ENCODE results near the gene GPR31. TPM values are rescaled to one million over a fixed set of nuclear protein-coding genes. Genes with fewer than 3 reads are reported as not detected.
"Not testable (repeated sequence)": the region's sequence is repeated elsewhere in the genome, so short reads cannot be mapped to it uniquely, and the experiment has no call there.

Gene GPR31
- not detected for polyA plus RNA-seq (ENCODE audit: insufficient read length)

GRCh38 chr6:167157863-167158262 is at the start of gene GPR31:
GPR31 (minus strand) TSS chr6:167157980; CDS start chr6:167157831, 149 bp downstream.
- no peak for DNase-seq (ENCODE audit: low read depth)

GRCh38 chr6:167207527-167207926 is 49.7 kb upstream of the GPR31 start:
- no peak for DNase-seq (ENCODE audit: low read depth)

GRCh38 chr6:167205316-167205715 is 47.5 kb upstream of the GPR31 start:
- DNase-seq (ENCODE audit: low read depth): not testable (repeated sequence)

- not testable (repeated sequence) for DNase-seq (ENCODE audit: low read depth)
These were observed 46.2 kb upstream of the GPR31 start for GRCh38 chr6:167204059-167204348.

GRCh38 chr6:167203261-167204058 is 45.7 kb upstream of the GPR31 start:
- not testable (repeated sequence) for DNase-seq (ENCODE audit: low read depth)

GRCh38 chr6:167202613-167203012 is 44.8 kb upstream of the GPR31 start:
- DNase-seq (ENCODE audit: low read depth): not testable (repeated sequence)

- DNase-seq (ENCODE audit: low read depth): no peak
These were observed 43.0 kb upstream of the GPR31 start for GRCh38 chr6:167200806-167201205.

DNA sequence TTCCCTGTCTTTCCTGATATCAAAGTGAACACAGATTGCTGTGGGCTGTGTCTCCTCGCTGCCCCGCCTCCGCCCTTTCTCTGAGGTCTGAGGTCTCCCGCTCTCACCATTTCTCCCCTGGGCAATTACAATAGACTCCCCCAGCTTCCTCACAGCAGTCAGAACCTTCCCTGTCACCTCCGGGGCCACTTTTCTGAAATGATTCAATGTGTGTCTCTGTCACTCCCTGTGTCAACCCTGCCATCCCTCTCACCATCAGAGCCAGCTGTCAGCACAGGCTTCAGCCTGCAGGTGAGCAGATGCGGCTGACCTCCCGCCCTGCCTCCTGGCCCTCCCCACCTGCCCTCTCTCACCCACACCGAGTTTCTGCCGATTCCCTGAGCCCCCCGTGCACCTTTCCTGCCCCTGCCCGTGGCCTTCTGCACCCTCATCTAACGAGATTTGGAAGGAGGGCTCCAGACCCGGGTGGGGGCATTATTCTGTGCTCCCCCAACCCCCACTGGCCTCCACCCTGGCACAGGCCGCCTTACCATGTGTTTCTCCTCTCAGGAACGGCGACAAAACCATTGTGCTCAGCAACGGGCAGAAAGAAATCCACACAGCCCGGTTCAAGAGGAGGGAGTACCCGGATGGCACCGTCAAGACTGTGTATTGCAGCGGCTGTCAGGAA is 38.3 kb upstream of the GPR31 start:
- not testable (repeated sequence) for DNase-seq (ENCODE audit: low read depth)

GRCh38 chr6:167193515-167194125 is 35.8 kb upstream of the GPR31 start:
- not testable (repeated sequence) for DNase-seq (ENCODE audit: low read depth)

DNA sequence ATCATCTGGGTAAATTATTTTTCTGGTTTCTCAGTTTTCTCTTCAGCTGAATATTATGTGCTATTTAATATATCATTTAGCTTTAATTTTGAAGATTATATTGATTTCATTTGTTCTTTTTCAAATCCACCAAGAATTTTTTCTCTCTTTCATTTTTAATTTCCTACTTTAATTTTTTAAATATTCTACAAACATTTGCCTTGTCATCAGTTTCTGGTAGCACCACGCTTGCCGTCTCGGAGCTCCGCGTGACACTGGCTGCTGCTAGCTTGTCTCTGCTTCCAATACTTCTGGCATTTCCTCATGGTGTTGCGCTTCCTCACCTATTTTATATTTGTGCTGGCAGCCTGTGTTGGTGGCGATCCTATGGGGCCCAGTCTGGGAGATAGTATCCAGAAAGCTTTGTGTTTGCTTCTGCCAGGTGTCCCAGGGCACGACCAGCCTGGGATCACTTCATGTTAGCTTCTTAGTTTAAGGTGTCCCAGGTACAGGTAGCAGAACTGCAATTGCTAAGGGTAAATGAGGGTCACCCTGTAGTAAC is 33.3 kb upstream of the GPR31 start:
- DNase-seq (ENCODE audit: low read depth): not testable (repeated sequence)

- not testable (repeated sequence) for DNase-seq (ENCODE audit: low read depth)
These were observed 29.5 kb upstream of the GPR31 start for GRCh38 chr6:167187275-167187674.

DNA sequence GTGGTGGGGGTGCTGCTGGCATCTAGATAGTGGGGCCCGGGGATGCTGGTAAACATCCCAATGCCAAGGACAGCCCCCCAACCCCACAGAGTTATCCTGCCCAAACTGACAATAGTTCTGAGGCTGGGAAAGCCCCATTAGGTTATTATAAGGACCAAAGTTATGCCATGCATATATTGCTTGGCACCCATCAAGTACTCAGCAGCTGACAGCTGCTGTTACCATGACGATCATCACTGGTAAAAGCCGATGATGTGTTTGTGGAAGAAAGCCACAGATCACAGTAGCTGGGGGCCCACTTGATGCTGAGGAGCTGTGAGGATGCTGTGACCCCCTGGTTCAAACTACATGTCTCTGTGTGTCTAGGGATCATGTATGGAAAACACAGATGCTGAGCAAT is 27.3 kb upstream of the GPR31 start:
- not testable (repeated sequence) for DNase-seq (ENCODE audit: low read depth)

DNA sequence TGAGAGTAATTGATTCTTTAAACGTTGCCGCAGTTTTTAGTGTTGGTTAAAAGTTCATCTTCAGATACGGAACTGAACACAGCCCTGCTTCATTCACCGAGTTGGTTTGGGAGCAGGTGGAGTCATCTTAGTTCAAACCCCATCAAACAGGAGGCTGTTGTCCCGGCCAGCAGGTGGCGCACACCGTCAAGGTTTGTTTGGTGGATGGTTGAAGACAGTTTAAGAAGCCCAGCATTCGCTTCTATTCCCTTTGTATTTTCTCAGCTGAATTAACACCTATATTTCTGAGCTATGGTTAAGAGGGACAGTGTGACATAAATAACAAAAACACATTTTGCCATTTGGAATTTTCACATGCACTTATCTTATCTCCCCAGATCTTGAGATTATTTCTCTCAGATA is 25.1 kb upstream of the GPR31 start:
- not testable (repeated sequence) for DNase-seq (ENCODE audit: low read depth)

DNA sequence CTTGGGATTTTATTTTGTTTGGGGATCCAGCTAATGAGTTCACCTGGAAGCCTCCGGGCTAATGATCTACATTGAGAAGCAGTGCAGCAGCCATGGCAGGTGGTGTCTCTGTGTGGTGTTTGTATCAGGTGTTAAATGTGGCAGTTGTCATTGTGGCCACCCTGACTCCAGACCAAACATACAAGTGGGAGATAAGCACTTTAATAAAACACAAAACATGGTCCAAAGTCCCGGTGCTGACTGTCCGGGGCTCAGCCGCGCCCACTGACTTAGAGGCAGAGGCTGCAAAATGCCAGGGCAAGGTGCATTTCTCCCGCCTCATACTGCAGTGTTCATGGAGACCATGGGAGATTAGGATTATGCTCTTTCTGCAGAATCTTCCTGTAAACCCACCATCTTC is 23.6 kb upstream of the GPR31 start:
- not testable (repeated sequence) for DNase-seq (ENCODE audit: low read depth)

DNA sequence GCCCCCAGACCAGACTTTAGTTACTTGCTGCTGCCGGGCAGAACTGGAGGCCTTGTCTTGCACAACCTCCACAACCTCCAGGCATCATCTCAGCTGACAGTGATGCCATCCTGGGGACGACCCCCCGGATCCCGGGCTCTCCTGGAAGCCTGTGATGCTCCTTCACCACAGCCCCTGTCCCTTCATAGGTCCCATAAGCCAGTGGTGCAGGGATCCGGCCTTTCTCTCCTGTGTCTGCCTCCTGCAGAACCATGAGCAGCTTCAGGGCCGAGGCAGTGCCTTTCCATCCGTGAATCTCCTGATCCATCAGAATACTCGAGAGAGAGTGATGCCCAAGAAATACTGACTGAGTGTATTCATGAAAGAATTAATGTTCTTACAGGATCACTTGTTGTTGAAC is 22.3 kb upstream of the GPR31 start:
- DNase-seq (ENCODE audit: low read depth): not testable (repeated sequence)

DNA sequence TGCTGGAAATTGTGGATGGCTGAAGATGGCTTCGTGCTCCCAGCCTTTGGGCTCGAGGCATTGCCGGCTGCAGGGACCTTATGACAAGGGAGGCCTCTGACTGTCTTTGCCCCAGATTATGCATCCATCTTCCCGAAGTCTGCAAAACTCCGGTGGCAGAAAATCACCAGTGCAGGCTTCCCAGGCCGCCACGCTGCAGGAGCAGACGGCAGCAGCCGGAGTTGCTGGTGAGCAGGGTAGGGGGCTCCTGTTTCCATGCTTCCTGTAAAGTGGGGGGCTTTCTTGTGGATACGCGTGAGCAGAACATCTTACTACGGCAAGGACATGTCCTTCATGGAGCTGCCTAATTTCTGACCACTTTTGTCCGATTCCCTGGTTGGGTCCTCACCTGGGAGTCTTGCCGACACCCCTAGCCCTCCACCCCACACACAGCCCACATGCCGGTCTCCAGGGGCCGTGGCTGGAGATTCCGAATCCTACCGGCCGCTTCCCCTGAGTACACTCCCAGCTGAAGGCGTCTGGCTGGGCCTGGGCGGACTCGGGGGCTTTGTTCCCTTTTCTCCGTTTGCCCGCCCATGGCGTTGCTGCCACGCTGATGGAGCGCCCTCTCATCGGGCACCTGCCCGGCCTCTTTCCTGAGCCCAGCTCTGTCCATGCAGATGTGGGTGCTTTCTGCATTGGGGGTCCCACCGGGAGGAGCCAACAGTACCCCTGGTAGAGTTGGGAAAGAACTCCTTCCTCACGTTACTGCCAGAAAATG is 21.3 kb upstream of the GPR31 start:
- not testable (repeated sequence) for DNase-seq (ENCODE audit: low read depth)

DNA sequence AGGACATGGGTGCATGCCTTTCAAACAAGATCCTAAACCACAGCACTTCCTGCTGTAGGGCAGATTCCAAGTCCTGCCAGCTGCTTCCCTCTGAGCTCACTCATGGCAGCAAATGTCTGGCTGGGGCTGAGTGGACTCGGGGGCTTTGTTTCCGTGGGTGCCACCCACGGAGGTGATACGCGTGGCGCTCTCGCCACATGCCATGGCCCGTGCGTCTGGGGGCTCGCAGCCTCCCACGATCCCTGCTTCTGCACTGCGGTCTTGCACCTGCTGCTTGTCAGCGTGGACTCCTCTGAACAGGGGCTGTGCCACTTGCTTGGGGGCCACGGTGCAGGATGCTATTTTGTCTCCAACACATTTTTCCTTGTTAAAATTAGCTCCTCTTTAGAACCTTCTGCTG is 19.5 kb upstream of the GPR31 start:
- DNase-seq (ENCODE audit: low read depth): not testable (repeated sequence)

- DNase-seq (ENCODE audit: low read depth): not testable (repeated sequence)
These were observed 14.2 kb upstream of the GPR31 start for GRCh38 chr6:167172011-167172410.

DNA sequence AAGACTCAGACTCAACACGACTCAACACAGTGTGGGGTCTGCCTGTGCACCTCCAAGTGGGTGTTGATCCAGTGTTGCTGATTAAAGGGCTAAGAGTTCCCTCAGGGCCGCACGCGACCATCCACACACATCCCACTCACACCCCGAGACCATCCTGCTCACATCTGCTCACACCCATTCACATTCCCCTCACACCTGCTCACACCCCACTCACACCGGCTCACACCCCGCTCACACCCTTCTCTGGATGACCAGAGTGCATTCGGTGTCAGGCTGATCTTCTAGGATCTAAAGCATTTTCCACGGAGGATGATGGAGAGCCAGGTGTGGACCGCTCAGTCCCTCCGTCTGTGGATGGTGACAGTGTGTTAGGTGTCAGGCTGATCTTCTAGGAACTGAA is 13.5 kb upstream of the GPR31 start:
- not testable (repeated sequence) for DNase-seq (ENCODE audit: low read depth)

- DNase-seq (ENCODE audit: low read depth): not testable (repeated sequence)
These were observed 12.1 kb upstream of the GPR31 start for GRCh38 chr6:167169867-167170266.

DNA sequence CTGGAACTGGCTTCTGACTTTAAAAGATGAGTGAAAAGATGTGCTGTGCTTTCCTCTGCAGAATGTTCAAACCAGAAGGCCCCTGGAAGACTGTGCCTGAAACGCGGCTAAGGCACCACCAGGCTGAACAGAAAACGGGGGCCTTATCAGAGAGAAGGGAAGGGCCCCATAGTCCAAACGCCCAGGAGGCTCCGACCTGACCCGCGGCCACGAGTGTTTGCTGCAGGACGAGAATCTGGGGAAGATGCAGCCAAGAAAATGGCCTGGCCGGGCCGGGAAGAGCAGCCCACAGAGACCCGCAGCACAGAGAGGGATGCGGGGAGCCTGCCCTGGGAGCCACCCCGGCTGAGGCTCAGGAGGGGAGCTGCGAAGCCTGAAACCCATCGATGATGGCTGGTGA is 10.5 kb upstream of the GPR31 start:
- not testable (repeated sequence) for DNase-seq (ENCODE audit: low read depth)

GRCh38 chr6:167167699-167168098 is 9.9 kb upstream of the GPR31 start:
- DNase-seq (ENCODE audit: low read depth): not testable (repeated sequence)

All from forelimb muscle (tissue), 1 donor.